Mesothelial cell of epicardium (in vitro differentiated cells): ENCODE results near the gene KMT2B. TPM values are rescaled to one million over a fixed set of nuclear protein-coding genes. Genes with fewer than 3 reads are reported as not detected.
A peak's percentile ranks its signal among the peaks of the same experiment; 100 is the strongest.
"Not testable (repeated sequence)": the region's sequence is repeated elsewhere in the genome, so short reads cannot be mapped to it uniquely, and the experiment has no call there.

Experiments used
- DNase-seq, 2 experiments: peaks; one replicate each; pipeline ENCODE4 v3.0.0; 2021; ENCODE audit warnings: low spot score in 2 of 2; ENCODE audit not compliant: unreplicated experiment in 2 of 2
- H3K27ac Mint-ChIP-seq: 2 replicates; pipeline ENCODE4 v1.8.0; 2021; ENCODE audit warnings: mixed read lengths
- H3K27me3 Mint-ChIP-seq: 2 replicates; pipeline ENCODE4 v1.8.0; 2021; ENCODE audit warnings: low read depth, mixed read lengths
- H3K36me3 Mint-ChIP-seq: 2 replicates; pipeline ENCODE4 v1.8.0; 2021; ENCODE audit warnings: mixed read lengths
- H3K4me1 Mint-ChIP-seq: 2 replicates; pipeline ENCODE4 v1.8.0; 2021; ENCODE audit warnings: mixed read lengths
- H3K4me3 Mint-ChIP-seq: 2 replicates; pipeline ENCODE4 v1.8.0; 2021; ENCODE audit warnings: mild to moderate bottlenecking, moderate library complexity, mixed read lengths
- H3K9me3 Mint-ChIP-seq: 2 replicates; pipeline ENCODE4 v1.8.0; 2021; ENCODE audit warnings: mixed read lengths
- total RNA-seq: library from RNA; stranded (reverse); gene quantifications from 3 replicates; pipeline ENCODE4 v1.2.1, GENCODE V29; 2021
- TF ChIP-seq, protein P1 (sequence below): fragments of 200-600 bp; sonication (generic); IDR thresholded peaks from one replicate; pipeline ENCODE4 v1.5.0; 2021; ENCODE audit warnings: antibody characterized with exemption; ENCODE audit not compliant: unreplicated experiment

Gene KMT2B
- total RNA-seq, 1 donor from 2014 or later = 62.7 TPM

DNA sequence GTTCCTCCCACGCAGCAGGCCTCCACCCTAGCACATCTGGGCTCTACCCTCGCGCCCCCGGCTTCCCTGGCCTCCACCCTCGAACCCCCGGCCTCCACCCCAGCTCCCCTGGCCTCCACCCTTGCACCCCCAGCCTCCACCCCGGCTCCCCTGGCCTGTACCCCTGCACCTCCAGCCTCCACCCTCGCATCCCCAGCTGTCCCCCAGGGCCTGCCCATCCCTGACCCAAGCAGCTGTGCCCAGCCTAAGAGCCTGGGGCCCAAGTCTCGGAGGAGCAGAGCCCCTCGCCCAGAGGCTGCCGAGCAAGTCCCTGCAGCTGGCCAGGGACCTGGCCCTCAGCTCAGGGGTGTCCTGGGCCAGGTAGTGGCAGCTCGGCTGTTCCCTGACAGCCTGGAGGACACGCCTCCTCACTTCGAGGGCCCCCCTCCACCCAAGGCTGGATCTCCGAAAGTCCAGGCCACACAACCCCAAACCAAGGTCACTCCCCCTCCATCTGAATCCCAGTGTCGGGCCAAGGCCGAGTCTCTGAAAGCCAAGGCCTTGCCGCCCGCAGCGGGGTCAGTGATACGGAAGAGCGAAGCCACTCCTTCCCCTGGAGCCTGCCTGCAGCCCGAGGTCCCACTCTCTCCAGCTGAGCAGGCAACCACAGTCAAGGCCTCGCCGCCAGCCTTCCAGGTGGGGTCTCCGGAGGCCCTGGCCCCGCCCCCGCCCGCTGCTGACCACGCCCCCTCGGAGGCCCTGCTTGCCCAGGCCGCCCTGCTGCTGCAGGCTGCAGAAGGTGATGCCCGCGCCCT is 49.7 kb downstream of the KMT2B start:
- H3K36me3 Mint-ChIP-seq = peaks cover 15% of the 10 kb centered on the region

DNA sequence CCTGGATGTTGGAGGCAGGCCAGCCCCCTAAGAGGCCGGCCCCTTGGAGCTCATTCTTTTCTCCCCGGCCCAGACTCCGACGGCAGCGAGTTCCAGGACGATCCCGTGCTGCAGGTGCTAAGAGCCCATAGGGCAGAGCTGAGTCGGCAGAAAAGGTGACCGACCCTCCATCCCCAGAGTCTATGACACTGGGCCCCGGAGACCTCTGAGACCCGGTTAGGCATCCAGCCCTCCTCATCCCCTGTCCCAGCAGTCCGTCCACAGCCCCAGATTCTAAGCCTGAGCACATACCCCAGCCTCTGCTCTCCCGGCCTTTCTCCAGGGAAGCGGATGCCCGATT is 50.2 kb downstream of the KMT2B start:
- Mint-ChIP-seq H3K4me3 (no peak overlapping the region), H3K27me3 (no peaks in the 10 kb centered on the region), H3K27ac (no peak overlapping the region), H3K36me3 (peaks cover 15% of the 10 kb centered on the region), H3K9me3 (no peaks in the 10 kb centered on the region), H3K4me1 (peaks cover 3% of the 10 kb centered on the region)
- TF ChIP-seq, protein P1, sequence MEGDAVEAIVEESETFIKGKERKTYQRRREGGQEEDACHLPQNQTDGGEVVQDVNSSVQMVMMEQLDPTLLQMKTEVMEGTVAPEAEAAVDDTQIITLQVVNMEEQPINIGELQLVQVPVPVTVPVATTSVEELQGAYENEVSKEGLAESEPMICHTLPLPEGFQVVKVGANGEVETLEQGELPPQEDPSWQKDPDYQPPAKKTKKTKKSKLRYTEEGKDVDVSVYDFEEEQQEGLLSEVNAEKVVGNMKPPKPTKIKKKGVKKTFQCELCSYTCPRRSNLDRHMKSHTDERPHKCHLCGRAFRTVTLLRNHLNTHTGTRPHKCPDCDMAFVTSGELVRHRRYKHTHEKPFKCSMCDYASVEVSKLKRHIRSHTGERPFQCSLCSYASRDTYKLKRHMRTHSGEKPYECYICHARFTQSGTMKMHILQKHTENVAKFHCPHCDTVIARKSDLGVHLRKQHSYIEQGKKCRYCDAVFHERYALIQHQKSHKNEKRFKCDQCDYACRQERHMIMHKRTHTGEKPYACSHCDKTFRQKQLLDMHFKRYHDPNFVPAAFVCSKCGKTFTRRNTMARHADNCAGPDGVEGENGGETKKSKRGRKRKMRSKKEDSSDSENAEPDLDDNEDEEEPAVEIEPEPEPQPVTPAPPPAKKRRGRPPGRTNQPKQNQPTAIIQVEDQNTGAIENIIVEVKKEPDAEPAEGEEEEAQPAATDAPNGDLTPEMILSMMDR = no peak
- no peak for DNase-seq

More for the DNA sequence above, 49.7 kb downstream of the KMT2B start:
- Mint-ChIP-seq H3K4me1 (peaks cover 3% of the 10 kb centered on the region), H3K27me3 (no peaks in the 10 kb centered on the region), H3K27ac (no peak overlapping the region), H3K4me3 (no peak overlapping the region), H3K9me3 (no peaks in the 10 kb centered on the region)
- TF ChIP-seq, protein P1 = no peak
- DNase-seq = no peak

DNA sequence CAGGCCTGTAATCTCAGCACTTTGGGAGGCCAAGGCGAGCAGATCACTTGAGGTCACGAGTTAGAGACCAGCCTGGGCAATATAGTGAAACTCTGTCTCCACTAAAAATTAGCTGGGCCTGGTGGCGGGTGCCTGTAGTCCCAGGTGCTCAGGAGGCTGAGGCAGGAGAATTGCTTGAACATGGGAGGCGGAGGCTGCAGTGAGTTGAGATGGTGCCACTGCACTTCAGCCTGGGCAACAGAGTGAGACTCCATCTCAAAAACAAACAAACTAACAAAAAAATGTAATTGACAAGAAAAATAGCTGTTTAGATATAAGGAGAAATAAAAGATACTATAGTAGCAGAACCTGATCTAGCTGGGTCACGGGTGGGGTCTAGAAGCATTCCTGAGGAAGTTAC is 54.6 kb downstream of the KMT2B start:
- H3K36me3 Mint-ChIP-seq, H3K4me3 Mint-ChIP-seq, H3K27ac Mint-ChIP-seq, DNase-seq, H3K9me3 Mint-ChIP-seq, H3K27me3 Mint-ChIP-seq: not testable (repeated sequence)
- H3K4me1 Mint-ChIP-seq = peaks cover 20% of the 10 kb centered on the region

DNA sequence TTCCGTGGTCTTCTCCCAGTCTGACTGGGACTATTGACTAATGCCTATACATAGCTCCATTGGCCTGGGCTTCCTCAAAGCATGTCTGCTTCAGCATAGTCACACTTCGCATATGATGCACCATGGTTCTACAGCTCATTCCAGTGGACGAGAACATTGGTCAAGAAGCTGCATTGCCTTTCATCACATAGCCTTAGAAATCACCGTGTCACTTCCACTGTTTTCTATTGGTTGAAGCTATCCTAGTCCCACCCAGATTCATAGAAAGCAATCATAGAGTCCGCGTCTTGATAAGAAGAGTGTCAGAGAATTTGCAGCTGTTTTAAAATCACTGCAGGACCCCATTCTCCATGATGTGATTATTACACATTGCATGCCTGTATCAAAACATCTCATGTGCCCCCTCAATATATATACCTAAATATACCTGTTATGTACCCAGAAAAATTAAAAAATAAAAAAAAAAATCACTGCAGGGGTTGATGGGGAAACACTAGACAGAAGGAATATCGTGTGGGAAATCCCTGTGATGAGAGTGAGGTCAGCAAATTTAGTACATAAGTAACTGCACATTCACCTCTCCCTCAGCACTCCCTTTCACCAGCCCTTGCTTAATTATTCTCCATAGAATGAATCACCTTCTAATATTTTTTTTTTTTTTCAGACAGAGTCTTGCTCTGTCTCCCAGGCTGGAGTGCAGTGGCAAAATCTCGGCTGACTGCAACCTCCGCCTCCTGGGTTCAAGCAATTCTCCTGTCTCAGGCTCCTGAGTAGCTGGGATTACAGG is 55.4 kb downstream of the KMT2B start:
- no peaks in the 10 kb centered on the region for H3K9me3 Mint-ChIP-seq
- peaks cover 7% of the 10 kb centered on the region for H3K36me3 Mint-ChIP-seq
- no peak for DNase-seq
- TF ChIP-seq, protein P1 = no peak
- H3K27me3 Mint-ChIP-seq = no peaks in the 10 kb centered on the region
- no peak overlapping the region for H3K27ac Mint-ChIP-seq
- H3K4me1 Mint-ChIP-seq = peaks cover 19% of the 10 kb centered on the region
- H3K4me3 Mint-ChIP-seq = no peak overlapping the region

DNA sequence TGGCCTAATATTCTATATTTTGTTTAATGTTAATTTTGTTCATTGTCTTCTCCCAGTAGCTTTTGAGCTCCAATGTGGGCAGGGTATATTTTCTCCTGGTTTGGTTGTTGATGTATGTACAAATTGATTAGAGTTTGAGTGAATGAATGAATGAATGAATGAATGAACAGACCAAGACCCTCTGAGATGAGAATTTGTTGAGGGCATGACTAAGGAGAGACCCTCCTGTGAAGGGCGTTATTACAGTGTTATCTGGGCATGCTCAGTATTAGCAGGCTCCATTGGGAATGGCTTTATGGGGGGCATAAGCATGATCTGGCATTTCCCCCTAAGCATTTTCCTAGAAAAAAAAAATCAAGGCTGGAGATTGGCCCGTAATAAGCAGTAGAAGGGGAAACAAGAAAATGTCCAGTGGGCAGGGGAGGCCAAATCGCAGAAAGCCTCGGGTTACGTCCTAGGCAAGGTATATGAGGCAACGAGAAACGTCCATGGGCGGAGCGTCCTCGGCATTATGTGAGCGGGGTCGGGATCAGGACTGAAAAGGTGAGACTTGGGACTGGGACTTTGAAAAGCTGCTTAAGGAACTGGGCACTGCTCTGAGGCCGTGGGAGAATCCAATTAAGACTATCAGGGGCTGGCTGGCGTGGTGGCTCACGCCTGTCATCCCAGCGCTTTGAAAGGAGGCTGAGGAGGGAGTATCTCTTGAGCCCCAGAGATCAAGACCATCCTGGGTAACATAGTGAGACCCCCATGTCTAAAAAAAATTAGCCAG is 56.7 kb downstream of the KMT2B start:
- peaks cover 19% of the 10 kb centered on the region for H3K4me1 Mint-ChIP-seq
- TF ChIP-seq, protein P1 = no peak
- H3K27me3 Mint-ChIP-seq = no peaks in the 10 kb centered on the region
- no peaks in the 10 kb centered on the region for H3K9me3 Mint-ChIP-seq
- no peak for DNase-seq
- H3K27ac Mint-ChIP-seq = no peak overlapping the region
- H3K4me3 Mint-ChIP-seq = peak overlapping the region; percentile 71
- peaks cover 2% of the 10 kb centered on the region for H3K36me3 Mint-ChIP-seq

DNA sequence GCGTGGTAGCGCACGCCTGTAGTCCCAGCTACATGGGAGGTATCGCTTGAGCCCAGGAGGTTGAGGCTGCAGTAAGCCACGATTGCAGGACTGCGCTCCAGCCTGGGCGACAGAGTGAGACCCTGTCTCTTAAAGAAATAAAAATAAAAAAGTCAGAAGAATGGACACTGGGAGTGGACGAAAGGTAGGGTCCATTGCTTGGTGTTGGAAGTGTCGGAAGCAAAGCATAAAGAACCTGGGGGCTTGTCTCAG is 57.2 kb downstream of the KMT2B start:
- no peak overlapping the region for H3K27ac Mint-ChIP-seq
- DNase-seq = no peak
- TF ChIP-seq, protein P1 = no peak
- peak overlapping the region; percentile 71 for H3K4me3 Mint-ChIP-seq
- H3K36me3 Mint-ChIP-seq = peaks cover 2% of the 10 kb centered on the region
- H3K27me3 Mint-ChIP-seq = no peaks in the 10 kb centered on the region
- peaks cover 19% of the 10 kb centered on the region for H3K4me1 Mint-ChIP-seq
- no peaks in the 10 kb centered on the region for H3K9me3 Mint-ChIP-seq
